HG03045 (cell line): ENCODE data around the gene RNASEL.

Experiments
- ATAC-seq: cut with Tn5 transposase; IDR thresholded peaks from one replicate; pipeline ENCODE4 v1.9.1; 2021; ENCODE audit warnings: mild to moderate bottlenecking, moderate library complexity; ENCODE audit not compliant: unreplicated experiment

The RNASEL gene

DNA sequence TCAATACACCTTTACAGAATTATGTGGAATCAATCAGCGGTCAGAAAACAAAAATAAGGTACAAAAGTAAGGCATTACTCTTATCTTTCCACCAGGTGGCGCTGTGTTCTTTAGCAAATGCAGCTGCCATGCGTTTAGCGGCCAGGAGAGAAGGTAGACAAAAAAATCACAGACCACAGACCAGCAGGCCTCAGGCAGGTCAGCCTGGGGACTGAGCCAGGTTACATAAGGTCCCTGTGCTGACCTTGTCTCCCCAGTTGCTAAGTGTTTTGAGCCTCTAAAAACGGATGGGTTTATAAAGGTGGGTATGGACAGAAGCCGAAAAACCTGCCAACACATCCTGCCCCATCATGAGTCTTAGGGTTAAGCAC is 12.3 kb upstream of the RNASEL start:
- ATAC-seq: no peak

DNA sequence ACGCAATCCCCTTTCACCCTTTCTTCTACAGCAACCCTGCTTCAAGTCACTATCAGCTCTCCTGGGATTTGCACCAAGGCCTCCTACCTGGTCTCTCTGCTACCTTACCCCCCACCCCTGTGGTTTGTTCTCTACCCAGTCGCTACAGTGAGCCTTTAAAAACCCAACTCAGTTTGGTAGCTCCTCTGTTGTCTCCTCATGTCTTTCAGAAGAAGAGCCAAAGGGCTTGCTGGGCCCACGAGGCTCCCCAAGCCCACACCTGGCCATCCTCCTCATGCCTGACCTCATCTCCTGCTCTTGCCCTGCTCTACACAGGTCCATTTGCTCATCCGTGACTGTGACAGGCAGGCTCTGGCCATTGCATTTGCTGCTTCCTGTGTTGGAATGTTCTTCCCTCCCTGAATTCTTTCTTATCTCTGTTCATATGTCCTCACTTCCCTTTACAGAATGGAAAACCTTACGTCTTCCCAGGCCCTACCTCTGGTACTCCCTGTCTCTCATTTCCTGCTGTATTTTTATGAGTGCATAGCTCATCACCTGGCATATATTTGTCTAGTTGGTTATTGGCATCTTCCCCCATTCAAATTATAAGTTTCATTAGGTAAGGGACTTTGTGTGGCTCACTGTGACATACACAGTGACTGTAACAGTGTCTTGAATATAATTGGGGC is 11.8 kb upstream of the RNASEL start:
- no peak for ATAC-seq

DNA sequence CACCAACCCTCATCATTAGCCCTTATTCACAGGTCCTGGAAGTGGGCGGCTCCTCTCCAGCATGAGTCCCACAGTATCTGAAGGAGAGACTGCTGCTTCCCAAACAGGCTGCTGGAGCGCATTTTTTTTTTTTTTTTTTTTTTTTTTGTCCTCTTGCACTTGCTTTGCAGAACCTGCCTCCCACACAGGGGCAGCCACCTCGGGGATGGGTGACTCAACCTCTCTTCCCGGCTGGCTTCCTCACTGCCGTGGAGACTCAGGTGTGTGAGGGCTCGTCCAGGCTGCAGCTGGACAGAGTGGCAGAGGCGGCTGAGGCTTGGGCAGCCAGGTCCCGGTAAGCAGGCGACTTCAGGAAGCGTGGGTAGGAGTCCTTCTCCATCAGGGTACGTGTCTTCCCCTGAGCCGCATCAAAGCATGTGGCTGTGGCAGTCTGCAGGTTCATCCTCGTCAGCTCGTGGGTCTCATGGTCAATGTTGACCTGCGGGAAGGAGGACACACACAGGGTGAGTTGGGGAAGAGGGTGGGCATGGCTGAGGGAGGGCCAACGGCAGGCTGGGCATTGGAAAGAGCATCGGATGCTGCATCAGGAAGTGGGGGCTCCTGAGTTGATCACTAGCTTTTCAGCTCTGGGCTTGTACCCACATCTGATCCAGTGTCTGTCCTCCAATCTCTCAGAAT is 11.1 kb upstream of the RNASEL start:
- no peak for ATAC-seq

DNA sequence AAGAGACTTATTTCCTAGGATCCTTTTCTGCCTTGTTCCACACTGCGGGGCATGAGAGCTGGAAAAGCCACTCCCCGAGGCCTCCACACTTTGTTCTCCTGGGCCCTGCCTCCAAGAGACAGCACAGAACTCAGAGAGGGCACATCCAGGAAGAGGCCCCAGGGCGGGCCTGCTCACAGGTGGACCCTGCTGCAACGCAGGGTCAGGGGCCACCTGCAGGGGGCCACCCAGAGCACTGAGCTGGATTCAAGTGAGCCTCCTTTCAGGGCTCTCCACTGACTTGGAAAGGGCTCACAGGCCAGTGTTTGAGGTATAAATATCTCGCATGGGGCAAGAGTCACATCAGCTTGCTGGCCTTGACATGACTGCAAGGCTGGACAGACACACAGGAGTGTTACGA is 10.3 kb upstream of the RNASEL start:
- ATAC-seq: no peak

DNA sequence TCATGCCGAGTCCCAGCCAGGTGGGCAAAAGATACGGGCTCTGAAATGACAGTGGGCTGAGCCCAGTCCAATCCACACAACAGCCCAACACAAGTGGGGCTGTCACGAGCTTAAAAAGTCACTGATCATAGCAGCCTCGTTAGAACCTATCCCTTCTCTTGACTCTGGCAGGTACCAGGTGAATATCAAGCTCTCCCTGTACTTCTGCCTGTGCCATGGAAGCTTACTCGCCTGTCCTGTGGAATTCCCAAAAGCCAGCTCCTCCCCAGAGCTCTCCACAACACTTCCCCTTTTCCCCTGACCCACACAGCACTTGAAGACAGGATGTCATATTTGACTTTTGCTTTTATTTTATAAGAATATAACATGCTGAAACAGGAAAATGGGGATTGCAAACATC is 9.2 kb upstream of the RNASEL start:
- ATAC-seq: no peak

DNA sequence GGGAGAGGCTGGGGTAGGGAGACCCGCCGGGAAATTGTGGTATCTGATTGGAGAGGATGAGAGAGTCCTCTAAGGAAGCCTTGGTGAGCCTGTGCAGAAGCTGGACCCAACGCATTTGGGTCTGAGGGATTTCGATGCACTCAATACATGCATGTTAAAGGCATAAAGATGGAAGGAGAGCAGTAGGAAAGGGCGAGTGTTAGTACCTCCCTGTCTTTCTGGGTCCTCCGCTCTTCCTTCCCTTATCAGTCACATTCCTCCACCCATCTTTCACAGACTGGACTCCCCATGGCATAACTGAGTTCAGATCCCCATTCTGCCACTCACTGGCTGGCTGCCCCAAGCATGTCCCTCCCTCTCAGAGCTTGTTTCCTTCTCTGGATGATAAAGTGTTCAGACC is 7.9 kb upstream of the RNASEL start:
- no peak for ATAC-seq

DNA sequence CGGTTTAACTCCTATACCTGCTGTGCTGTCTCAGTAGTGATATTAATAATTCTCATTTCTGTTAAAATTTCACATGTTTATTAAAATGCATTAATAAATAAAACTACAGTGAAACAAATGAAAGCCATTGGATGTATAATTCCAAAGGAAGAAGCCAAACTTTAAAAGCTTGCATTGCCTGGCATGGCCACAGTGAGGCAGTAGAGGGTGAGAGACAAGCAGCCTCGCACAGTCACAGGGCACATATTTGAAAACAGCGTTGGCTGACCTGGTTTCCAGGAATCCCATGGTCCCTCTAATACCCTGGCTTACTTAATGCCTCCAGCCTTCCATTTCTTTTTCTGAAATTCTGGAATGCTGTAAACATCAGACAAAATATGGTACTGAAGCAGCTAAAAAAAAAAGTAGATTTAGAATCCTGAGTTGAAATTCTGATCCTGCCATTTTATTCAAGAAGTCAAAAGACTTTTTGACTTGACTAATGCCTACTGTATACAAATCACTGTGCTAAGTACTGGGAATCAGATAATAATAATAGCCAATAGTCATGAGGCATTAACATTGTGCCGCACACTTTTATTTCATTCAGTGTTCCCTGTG is 6.7 kb upstream of the RNASEL start:
- ATAC-seq: no peak

DNA sequence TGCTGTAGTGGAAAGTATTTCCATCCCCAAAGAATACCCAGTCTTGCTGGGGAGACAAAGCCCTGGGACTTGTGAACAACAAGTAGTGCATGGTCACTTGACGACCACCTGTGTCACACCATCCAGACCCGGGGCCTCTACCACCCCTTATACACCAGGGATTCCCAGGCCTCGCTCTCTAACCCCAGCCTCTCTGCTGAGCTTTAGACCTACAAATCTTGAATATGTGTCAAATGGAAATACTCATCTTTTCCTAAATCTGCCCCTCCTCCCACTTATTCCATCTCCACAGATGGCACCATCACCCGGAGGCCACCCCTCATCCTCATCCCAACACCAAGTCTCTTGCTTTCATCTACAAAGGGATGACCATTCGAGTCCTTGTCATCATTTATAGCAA is 875 bp upstream of the RNASEL start:
- ATAC-seq: no peak

DNA sequence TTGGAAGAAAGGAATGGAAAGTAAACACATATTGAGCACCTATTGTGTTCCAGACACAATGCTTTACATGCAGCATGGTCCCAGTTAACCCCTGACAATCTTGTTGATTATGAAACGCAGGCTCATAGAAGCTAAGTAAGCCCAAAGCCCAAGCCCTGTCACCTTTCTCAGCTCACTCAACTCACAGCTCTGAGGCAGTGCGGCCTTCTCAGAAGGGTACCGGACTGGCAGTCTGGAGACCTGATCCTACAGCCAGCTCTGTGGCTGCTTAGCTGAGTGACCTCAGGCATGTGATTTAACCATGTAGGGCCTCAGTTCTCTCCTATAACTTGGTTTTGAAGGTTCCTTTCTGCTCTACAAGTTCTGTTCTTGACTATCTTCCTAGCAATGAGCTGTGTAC is 464 bp upstream of the RNASEL start:
- ATAC-seq: no peak

DNA sequence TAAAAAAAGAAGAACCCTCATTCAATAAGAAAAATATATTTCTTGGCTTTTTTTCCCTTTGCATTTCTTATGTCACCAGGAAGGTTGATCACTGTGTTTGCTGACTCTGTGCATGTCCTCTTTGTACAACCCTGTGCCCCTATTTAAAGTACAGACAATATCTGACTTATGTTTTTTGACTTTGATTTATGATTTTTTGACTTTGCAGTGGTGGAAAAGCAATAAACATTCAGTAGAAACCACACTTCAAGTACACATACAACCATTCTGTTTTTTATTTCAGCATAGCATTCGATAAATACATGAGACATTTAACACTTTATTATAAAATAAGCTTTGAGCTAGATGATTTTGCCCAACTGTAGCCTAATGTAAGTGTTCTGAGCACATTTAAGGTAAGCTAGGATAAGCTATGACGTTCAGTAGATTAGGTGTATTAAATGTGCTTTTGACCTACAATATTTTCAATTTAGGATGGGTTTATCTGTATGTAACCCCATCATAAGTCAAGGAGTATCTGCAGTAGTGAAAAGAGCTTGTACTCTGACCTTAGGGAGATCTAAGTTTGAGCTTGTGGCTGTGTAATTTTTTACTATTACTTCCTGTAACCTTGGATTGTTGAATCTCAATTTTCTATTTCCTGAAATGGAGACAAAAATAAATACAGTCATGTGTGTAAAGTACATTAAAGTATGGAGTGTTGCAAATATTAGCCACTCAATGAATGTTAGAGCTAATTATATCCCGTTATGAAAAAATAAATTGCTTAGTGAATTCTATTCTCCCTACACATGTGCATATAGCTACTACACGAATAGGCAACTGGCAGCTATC is 1.2 kb downstream of the RNASEL start:
- ATAC-seq: peak; percentile 22

DNA sequence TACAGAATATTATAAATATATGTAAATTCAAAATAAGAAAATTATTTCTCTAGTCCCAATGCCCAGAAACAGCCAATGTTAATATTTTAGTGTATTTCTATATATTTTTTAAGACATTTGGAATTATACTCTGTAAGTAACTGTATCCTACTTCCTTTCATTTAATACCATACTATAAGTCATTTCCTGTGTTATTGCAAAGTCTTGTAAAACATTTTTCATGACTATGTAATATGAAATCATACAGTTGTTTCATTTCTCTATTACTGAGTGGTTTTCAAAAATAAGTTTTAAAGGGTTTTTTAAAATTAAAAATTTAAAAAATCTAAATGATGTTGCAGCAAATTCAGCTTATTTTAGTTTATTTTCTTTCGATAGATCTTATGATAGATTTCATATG is 2.0 kb downstream of the RNASEL start:
- ATAC-seq: no peak

DNA sequence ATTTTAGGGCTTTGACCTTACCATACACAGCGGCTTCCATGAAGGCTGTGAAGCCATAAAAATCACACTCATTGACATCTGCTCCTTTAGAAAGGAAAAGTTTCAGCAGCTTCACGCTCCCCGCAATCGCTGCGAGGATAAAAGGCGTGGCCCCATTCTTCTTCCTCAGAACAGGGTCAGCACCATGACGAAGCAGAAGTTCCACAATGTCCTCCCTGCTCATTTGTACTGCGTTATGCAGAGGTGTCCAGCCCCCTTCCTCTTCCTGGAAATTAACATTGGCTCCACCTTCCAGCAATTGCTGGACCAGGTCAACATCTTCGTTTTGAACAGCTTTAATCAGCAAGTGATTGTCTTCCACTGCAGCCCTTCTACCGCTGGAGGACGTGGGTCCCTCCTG is 2.7 kb downstream of the RNASEL start:
- ATAC-seq: no peak

DNA sequence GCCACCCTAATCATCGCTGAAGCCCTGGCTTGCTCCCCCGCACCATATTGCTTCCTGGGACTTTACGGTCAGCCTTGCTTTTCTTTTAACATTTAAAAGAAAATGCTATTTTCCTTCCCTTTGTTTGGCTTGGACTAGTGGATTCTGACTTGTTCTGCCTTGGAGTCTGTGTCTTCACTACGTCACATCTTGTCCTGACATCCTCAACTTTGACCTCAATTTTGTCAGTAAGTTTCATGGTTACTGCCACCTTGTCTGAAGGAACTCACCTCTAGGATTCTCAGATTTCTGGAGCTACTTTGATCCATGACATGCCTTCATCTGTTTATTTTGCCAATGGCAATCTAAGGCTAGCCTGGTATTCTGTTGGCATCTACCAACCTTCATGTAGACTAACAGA is 4.3 kb downstream of the RNASEL start:
- ATAC-seq: no peak

DNA sequence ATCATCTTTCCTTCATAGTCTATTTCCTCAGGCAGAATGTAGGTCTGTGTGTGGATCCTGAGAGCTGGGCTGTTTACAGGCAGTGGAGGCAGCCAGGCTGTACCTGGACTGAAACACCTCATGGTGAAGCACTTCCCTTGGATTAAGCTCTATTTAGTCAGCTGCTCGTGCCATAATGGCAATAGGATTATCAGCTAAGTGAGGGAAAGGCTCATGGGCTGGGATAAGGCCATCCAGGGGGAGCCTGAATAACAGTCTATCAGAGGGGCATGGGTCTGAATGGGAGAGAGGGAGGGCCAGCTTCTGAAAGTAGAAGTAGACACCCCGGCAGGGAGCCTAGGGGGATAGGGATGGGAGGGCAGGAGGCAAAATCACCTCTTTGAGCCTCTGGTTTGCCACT is 8.3 kb downstream of the RNASEL start:
- no peak for ATAC-seq

DNA sequence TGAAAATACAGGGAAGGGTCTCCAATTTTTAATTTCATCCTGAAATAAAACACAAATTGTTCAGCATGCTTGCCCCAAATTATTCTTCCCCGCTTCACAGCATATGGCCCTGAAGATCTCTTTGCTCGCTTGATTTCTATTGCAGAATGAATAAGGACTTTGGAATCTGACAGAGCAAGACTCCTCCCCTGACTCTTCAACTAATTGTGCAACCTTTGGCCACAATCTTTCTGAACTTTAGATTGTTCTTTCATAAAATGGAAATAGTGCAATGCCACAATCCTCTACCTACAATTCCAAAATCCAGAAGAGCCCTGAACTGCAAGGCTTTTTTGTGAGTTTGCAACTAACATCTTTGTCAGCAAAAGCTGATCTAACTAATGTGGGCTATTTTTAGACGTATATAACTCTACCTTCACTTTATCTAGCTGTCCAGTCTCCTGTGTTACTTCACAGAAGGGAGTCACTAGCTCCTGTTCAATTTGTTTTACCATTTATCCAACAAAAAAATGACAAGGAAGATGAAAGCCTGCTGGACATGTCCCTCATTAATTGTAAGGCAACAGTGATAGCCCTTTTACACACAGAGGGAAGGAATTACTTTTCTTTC is 13.4 kb downstream of the RNASEL start:
- ATAC-seq: no peak

DNA sequence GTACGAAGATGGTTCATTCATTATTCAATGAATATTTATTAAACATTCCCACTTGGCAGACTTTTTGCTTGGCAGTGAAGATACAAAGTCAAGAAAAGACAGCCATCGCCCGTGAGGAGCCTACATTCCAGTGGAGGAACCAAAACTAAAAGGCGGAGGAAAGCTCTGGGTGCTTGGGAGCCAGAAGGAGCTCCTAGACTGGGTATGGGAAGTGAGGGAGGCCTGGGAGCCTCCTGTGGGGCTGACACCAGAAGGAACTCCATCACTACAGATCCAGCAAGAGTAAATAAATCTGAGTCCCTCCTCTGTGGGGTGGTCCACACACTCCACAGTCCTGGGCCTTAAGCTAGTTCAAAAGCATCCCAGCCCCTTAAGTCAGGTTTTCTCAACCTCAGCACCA is 14.9 kb downstream of the RNASEL start:
- ATAC-seq: no peak

DNA sequence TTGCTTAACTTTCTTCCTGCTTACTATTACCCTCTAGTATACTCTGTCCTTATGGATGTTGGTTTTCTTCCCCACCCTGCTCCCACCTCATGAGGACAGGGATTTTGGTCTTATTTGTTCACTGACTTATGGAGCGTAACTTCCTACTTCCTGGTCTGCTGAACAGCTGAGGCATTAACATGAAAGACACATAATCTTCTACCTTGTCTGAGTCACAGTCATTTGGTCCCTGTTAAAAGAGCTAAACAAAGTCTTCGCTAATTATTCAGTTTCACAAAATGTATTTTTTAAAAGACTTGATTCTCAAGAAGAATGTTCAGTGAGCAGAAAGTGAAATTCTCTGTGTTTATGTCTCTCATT is 18.5 kb downstream of the RNASEL start:
- no peak for ATAC-seq

DNA sequence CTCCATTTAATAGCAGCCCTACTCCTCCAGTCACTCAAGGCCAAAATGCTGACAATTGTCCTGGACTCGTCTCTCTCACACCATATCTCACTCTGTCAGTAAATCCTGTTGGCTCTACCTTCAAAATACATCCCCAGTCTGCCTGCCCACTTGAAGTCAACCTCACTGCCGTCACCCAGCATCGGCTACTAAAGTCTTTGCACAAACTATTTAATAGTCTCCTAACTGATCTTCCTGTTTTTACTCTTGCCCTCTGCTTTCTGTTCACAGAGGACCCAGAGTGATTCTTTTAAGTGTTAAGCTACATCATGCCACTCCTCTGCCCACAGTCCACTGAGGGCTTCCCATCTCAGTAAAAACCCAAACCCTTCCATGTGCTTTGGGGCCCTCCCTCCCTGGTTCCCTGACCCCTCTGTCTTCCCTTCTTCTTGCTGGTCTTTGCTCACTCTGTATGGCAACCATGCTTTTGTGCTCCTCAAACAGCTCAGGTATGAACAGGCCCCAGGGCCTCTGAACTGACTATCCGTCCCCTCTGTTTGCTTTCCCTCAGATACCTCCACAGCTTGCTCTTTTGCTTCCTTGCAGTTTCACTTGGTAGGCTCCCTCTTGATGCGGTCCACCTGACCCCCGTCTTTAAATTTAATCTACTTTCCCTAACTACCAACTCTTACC is 19.0 kb downstream of the RNASEL start:
- ATAC-seq: no peak

DNA sequence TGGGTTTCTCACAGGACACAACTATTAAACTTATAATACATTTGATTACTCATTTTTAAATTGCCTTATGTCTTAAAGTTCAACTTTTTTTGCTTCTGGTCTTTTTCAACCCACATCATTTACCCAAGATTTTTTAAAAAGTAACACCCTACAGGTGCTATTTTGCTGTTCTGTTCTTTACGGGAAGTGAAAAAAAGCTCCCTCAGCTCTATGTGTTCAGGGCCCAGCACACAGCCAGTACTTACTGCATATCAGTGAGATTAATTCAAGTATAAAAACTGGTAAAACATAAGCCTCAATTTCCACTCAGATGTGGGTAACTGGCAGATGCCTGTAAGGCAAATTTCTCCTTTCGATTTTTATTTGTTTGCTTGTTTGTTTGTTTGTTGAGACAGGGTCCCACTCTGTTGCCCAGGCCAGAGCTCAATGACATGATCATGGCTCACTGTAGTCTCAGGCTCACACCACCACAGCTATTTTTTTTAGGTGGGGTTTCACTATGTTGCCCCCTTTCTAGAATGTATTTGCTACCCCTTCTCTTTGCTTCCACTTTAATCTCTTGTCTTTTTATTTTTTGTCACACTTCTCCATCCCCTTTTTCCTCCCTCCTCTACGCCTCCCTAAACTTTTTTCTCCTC is 20.3 kb downstream of the RNASEL start:
- ATAC-seq: no peak

DNA sequence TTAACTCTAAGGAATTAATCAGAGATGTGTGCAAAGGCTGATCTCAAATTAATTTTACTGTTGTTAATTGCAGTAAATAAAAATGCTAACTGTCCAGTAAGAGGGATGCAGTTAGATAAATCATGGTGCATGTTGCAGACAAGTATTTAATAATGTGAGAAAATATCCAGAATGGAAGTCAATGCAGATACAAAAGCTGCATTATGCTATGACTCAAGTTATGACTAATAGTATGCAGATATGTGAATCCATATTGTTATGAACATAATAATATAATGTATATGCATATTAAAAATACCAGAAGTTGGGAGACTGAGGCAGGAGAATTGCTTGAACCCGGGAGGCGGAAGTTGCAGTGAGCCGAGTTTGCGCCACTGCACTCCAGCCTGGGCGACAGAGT is 21.4 kb downstream of the RNASEL start:
- ATAC-seq: no peak
